Trophoblast cell (in vitro differentiated cells and primary cell): ENCODE results near the gene KLC1.

Experiments
- DNase-seq, 2 donors: peaks; one replicate each; pipeline ENCODE4 v3.0.0-alpha.2; 2016
- H2AFZ ChIP-seq: 2 replicates; pipeline ENCODE4 v1.6.1; 2013; ENCODE audit warnings: low read length, moderate library complexity, mild to moderate bottlenecking; ENCODE audit not compliant: insufficient read depth, poor library complexity
- H2AK5ac ChIP-seq: 2 replicates; pipeline ENCODE4 v1.6.1; 2013; ENCODE audit warnings: mild to moderate bottlenecking, low read length
- H2BK120ac ChIP-seq: 2 replicates; pipeline ENCODE4 v1.6.1; 2013; ENCODE audit warnings: low read length, mild to moderate bottlenecking, moderate library complexity; ENCODE audit not compliant: insufficient read depth, poor library complexity
- H2BK12ac ChIP-seq: 2 replicates; pipeline ENCODE4 v1.6.1; 2013; ENCODE audit warnings: mild to moderate bottlenecking, low read length, moderate library complexity
- H2BK5ac ChIP-seq: 2 replicates; pipeline ENCODE4 v1.6.1; 2013; ENCODE audit warnings: low read length, low read depth, moderate library complexity, mild to moderate bottlenecking; ENCODE audit not compliant: poor library complexity
- H3K14ac ChIP-seq: 2 replicates; pipeline ENCODE4 v1.6.1; 2013; ENCODE audit warnings: mild to moderate bottlenecking, low read length
- H3K18ac ChIP-seq: 2 replicates; pipeline ENCODE4 v1.6.1; 2013; ENCODE audit warnings: mild to moderate bottlenecking, low read length
- H3K23ac ChIP-seq: 2 replicates; pipeline ENCODE4 v1.6.1; 2013; ENCODE audit warnings: low read length
- H3K27ac ChIP-seq: 2 replicates; pipeline ENCODE4 v1.5.1; 2013; ENCODE audit warnings: low read depth, mild to moderate bottlenecking, inconsistent platforms, low read length, moderate library complexity
- H3K27me3 ChIP-seq: 2 replicates; pipeline ENCODE4 v1.6.1; 2013; ENCODE audit warnings: inconsistent platforms, mild to moderate bottlenecking, low read length, moderate library complexity; ENCODE audit not compliant: insufficient read depth
- H3K36me3 ChIP-seq, 2 experiments: 1 replicate in 1 of 2; 2 replicates in 1 of 2; pipeline ENCODE4 v1.6.1; 2013; ENCODE audit warnings: low read length in 2 of 2, mild to moderate bottlenecking in 2 of 2, moderate library complexity in 1 of 2; ENCODE audit not compliant: insufficient read depth in 2 of 2, control insufficient read depth in 1 of 2
- H3K4ac ChIP-seq: 2 replicates; pipeline ENCODE4 v1.6.1; 2013; ENCODE audit warnings: low read depth, mild to moderate bottlenecking, low read length, moderate library complexity
- H3K4me1 ChIP-seq, 2 experiments: 1 replicate in 1 of 2; 2 replicates in 1 of 2; pipeline ENCODE4 v1.6.1; 2013; ENCODE audit warnings: low read length in 2 of 2, mild to moderate bottlenecking in 2 of 2, moderate library complexity in 1 of 2; ENCODE audit not compliant: insufficient read depth in 2 of 2, control insufficient read depth in 1 of 2
- H3K4me2 ChIP-seq: 2 replicates; pipeline ENCODE4 v1.6.1; 2013; ENCODE audit warnings: inconsistent platforms, mild to moderate bottlenecking, low read length, moderate library complexity
- H3K4me3 ChIP-seq: 2 replicates; pipeline ENCODE4 v1.5.1; 2013; ENCODE audit warnings: mild to moderate bottlenecking, low read depth, low read length, inconsistent platforms
- H3K79me1 ChIP-seq: one replicate; pipeline ENCODE4 v1.6.1; 2013; ENCODE audit warnings: low read length
- H3K79me2 ChIP-seq: 2 replicates; pipeline ENCODE4 v1.6.1; 2013; ENCODE audit warnings: low read length, mild to moderate bottlenecking; ENCODE audit not compliant: control insufficient read depth, insufficient read depth, poor library complexity
- H3K9ac ChIP-seq: 2 replicates; pipeline ENCODE4 v1.6.1; 2013; ENCODE audit warnings: mild to moderate bottlenecking, low read length
- H3K9me3 ChIP-seq: 2 replicates; pipeline ENCODE4 v1.6.1; 2013; ENCODE audit warnings: low read depth, mild to moderate bottlenecking, control low read depth, inconsistent platforms, low read length; ENCODE audit not compliant: insufficient read depth
- H4K12ac ChIP-seq: 2 replicates; pipeline ENCODE4 v1.6.1; 2013; ENCODE audit warnings: low read depth, mild to moderate bottlenecking, low read length, moderate library complexity
- H4K8ac ChIP-seq: 2 replicates; pipeline ENCODE4 v1.6.1; 2013; ENCODE audit warnings: low read depth, mild to moderate bottlenecking, low read length, moderate library complexity
- H4K91ac ChIP-seq: one replicate; pipeline ENCODE4 v1.6.1; 2013; ENCODE audit warnings: low read depth, mild to moderate bottlenecking, low read length, moderate library complexity
- WGBS: extraction: QIAGEN DNeasy Blood & Tissue Kit; methylation state at CpG from one replicate; pipeline ENCODE4 v1.1.7; 2013; ENCODE audit warnings: missing lambda C conversion rate; ENCODE audit not compliant: insufficient read length, insufficient coverage; ENCODE audit errors: extremely low coverage; 5-methylcytosine and 5-hydroxymethylcytosine counted together

KLC1 gene

GRCh38 chr14:103735022-103735421 lies 106.0 kb downstream of the KLC1 start:
- Histone ChIP-seq H3K36me3 (peaks cover 39 to 49% of the 10 kb centered on the region in 2 experiments), H3K4ac (no peak overlapping the region), H4K8ac (no peak overlapping the region), H3K23ac (no peak overlapping the region), H4K91ac (no peak overlapping the region), H2BK12ac (peak overlapping the region; percentile 1), H2BK5ac (no peak overlapping the region), H3K79me1 (peaks cover 13% of the 10 kb centered on the region), H4K12ac (no peak overlapping the region), H3K4me1 (peaks cover 34 to 44% of the 10 kb centered on the region in 2 experiments), H3K79me2 (peaks cover 3% of the 10 kb centered on the region), H3K9me3 (peaks cover 6% of the 10 kb centered on the region), H3K27me3 (no peaks in the 10 kb centered on the region), H3K14ac (peak overlapping the region; percentile 40), H2AFZ (no peak overlapping the region), H2BK120ac (no peak overlapping the region), H3K18ac (no peak overlapping the region), H3K4me3 (no peak overlapping the region), H3K4me2 (no peak overlapping the region), H2AK5ac (no peak overlapping the region), H3K9ac (no peak overlapping the region), H3K27ac (no peak overlapping the region)
- no peak for DNase-seq
- no CpG with 5 or more reads among the region's 12 CpGs for WGBS

GRCh38 chr14:103735439-103735814 lies 106.4 kb downstream of the KLC1 start:
- peak overlapping the region; percentile 33 for H2BK12ac ChIP-seq
- DNase-seq: no peak
- H2AK5ac ChIP-seq: no peak overlapping the region
- H3K18ac ChIP-seq: peak overlapping the region; percentile 20
- WGBS: no CpG with 5 or more reads among the region's 7 CpGs
- no peak overlapping the region for H3K27ac ChIP-seq
- peak overlapping the region; percentile 27 for H2BK120ac ChIP-seq
- peak overlapping the region; percentile 3 for H4K8ac ChIP-seq
- peaks cover 13% of the 10 kb centered on the region for H3K79me1 ChIP-seq
- H3K4me3 ChIP-seq: no peak overlapping the region
- peaks cover 3% of the 10 kb centered on the region for H3K79me2 ChIP-seq
- peaks cover 38 to 48% of the 10 kb centered on the region in 2 experiments for H3K36me3 ChIP-seq
- no peak overlapping the region for H3K4me2 ChIP-seq
- H3K4ac ChIP-seq: no peak overlapping the region
- H2BK5ac ChIP-seq: peak overlapping the region; percentile 6
- H3K9ac ChIP-seq: no peak overlapping the region
- H3K23ac ChIP-seq: no peak overlapping the region
- no peaks in the 10 kb centered on the region for H3K27me3 ChIP-seq
- no peak overlapping the region for H4K12ac ChIP-seq
- H4K91ac ChIP-seq: peak overlapping the region; percentile 22
- peaks cover 34 to 44% of the 10 kb centered on the region in 2 experiments for H3K4me1 ChIP-seq
- peaks cover 6% of the 10 kb centered on the region for H3K9me3 ChIP-seq
- H2AFZ ChIP-seq: no peak overlapping the region
- H3K14ac ChIP-seq: peak overlapping the region; percentile 40

GRCh38 chr14:103735815-103736545 lies 107.0 kb downstream of the KLC1 start:
- Histone ChIP-seq H3K4me3 (no peak overlapping the region), H2AK5ac (peak overlapping the region; percentile 28), H3K4me1 (peaks cover 34 to 46% of the 10 kb centered on the region in 2 experiments), H2BK120ac (peak overlapping the region; percentile 27), H4K91ac (peak overlapping the region; percentile 22), H2BK12ac (peak overlapping the region; percentile 23), H3K4me2 (peak overlapping the region; percentile 42), H3K27ac (peak overlapping the region; percentile 86), H2BK5ac (peak overlapping the region; percentile 6), H3K79me1 (peaks cover 13% of the 10 kb centered on the region), H4K12ac (no peak overlapping the region), H3K9ac (no peak overlapping the region), H3K79me2 (peaks cover 3% of the 10 kb centered on the region), H3K9me3 (peaks cover 6% of the 10 kb centered on the region), H3K4ac (no peak overlapping the region), H3K27me3 (no peaks in the 10 kb centered on the region), H3K36me3 (peaks cover 34 to 48% of the 10 kb centered on the region in 2 experiments), H3K23ac (no peak overlapping the region), H4K8ac (peak overlapping the region; percentile 3), H2AFZ (peak overlapping the region; percentile 8), H3K14ac (peak overlapping the region; percentile 7), H3K18ac (peak overlapping the region; percentile 20)
- no CpG with 5 or more reads among the region's 22 CpGs for WGBS
- peak; percentile 88 to 92 for DNase-seq

GRCh38 chr14:103736546-103737431 lies 107.8 kb downstream of the KLC1 start:
- DNase-seq: peak in 1 of 2 donors; percentile 34
- H3K14ac ChIP-seq: peak overlapping the region; percentile 61
- H2BK120ac ChIP-seq: peak overlapping the region; percentile 12

More at GRCh38 chr14:103736546-103737431, 107.8 kb downstream of the KLC1 start:
- peak overlapping the region; percentile 63 for H4K91ac ChIP-seq
- H2AFZ ChIP-seq: peak overlapping the region; percentile 12
- H3K23ac ChIP-seq: no peak overlapping the region
- peaks cover 13% of the 10 kb centered on the region for H3K79me1 ChIP-seq
- peak overlapping the region; percentile 32 for H4K8ac ChIP-seq
- H3K27me3 ChIP-seq: no peaks in the 10 kb centered on the region
- H3K36me3 ChIP-seq: peaks cover 30 to 43% of the 10 kb centered on the region in 2 experiments
- H3K27ac ChIP-seq: peak overlapping the region; percentile 86
- H2AK5ac ChIP-seq: peak overlapping the region; percentile 3
- H3K4ac ChIP-seq: no peak overlapping the region
- H3K9me3 ChIP-seq: peaks cover 6% of the 10 kb centered on the region
- no CpG with 5 or more reads among the region's 10 CpGs for WGBS
- peak overlapping the region; percentile 19 for H2BK12ac ChIP-seq
- H3K18ac ChIP-seq: peak overlapping the region; percentile 31
- H3K79me2 ChIP-seq: peaks cover 3% of the 10 kb centered on the region
- peak overlapping the region; percentile 42 for H3K4me2 ChIP-seq
- no peak overlapping the region for H3K4me3 ChIP-seq
- peak overlapping the region; percentile 23 for H2BK5ac ChIP-seq
- no peak overlapping the region for H4K12ac ChIP-seq
- H3K9ac ChIP-seq: no peak overlapping the region
- H3K4me1 ChIP-seq: peaks cover 37 to 50% of the 10 kb centered on the region in 2 experiments
